SK-N-SH (cell line): ENCODE results near the gene CACFD1. TPM values are rescaled to one million over a fixed set of nuclear protein-coding genes. Genes with fewer than 3 reads are reported as not detected.

Source experiments
- CTCF ChIA-PET: fragments of 300-600, 350-600 bp; formaldehyde crosslinking; extraction: SDS; loops from one replicate; lab custom pipeline; 2021; lab: Yijun Ruan, JAX
- POLR2A ChIA-PET: fragments of 350-600 bp; sonication (Branson Sonifier 250); formaldehyde crosslinking; extraction: SDS; loops from one replicate; lab custom pipeline; 2020; ENCODE audit warnings: antibody characterized with exemption, inconsistent platforms; lab: Yijun Ruan, JAX
- DNase-seq: peaks from one replicate; pipeline ENCODE4 v3.0.0; 2012
- H2AFZ ChIP-seq: fragments of 200-600 bp; sonication (generic); 2 replicates; pipeline ENCODE4 v1.8.1; 2016; ENCODE audit warnings: antibody characterized with exemption, mild to moderate bottlenecking, low read depth
- H3F3A ChIP-seq: fragments of 200-600 bp; sonication (generic); replicated peaks from 2 replicates; pipeline ENCODE3; 2016; ENCODE audit warnings: antibody characterized with exemption, mild to moderate bottlenecking; ENCODE audit not compliant: insufficient read depth
- H3K27ac ChIP-seq, 2 experiments: fragments of 200-500 bp in 1 of 2; fragments of 200-600 bp in 1 of 2; sonication (Bioruptor generic) in 1 of 2; sonication (generic), shearing (Covaris generic) in 1 of 2; 2 replicates each; pipeline versions ENCODE4 v1.5.1 to v1.6.1; 2014 to 2016; ENCODE audit warnings: low read depth in 2 of 2, inconsistent platforms in 1 of 2, low read length in 1 of 2, mild to moderate bottlenecking in 1 of 2, mixed read lengths in 1 of 2
- H3K27me3 ChIP-seq: fragments of 200-600 bp; sonication (generic), shearing (Covaris generic); 2 replicates; pipeline ENCODE4 v1.6.1; 2016; ENCODE audit warnings: mixed run types; ENCODE audit not compliant: insufficient read depth
- H3K36me3 ChIP-seq, 2 experiments: fragments of 200-500 bp in 1 of 2; fragments of 200-600 bp in 1 of 2; sonication (Bioruptor generic) in 1 of 2; sonication (generic) in 1 of 2; replicated peaks in 1 of 2; 2 replicates each; pipeline versions ENCODE3 to v1.5.1; 2014 to 2016; ENCODE audit warnings: low read length in 1 of 2, mild to moderate bottlenecking in 1 of 2; ENCODE audit not compliant: insufficient read depth in 2 of 2, control insufficient read depth in 1 of 2
- H3K4me1 ChIP-seq, 2 experiments: fragments of 200-500 bp in 1 of 2; fragments of 200-600 bp in 1 of 2; sonication (Bioruptor generic) in 1 of 2; sonication (generic), shearing (Covaris generic) in 1 of 2; 2 replicates each; pipeline versions ENCODE4 v1.5.1 to v1.6.1; 2014 to 2016; ENCODE audit warnings: low read depth in 1 of 2, low read length in 1 of 2, mixed run types in 1 of 2; ENCODE audit not compliant: insufficient read depth in 2 of 2, control insufficient read depth in 1 of 2
- H3K4me2 ChIP-seq: fragments of 200-600 bp; sonication (generic), shearing (Covaris generic); 2 replicates; pipeline ENCODE4 v1.6.1; 2017; ENCODE audit warnings: mixed run types
- H3K4me3 ChIP-seq, 2 experiments: fragments of 200-500 bp in 1 of 2; fragments of 200-600 bp in 1 of 2; sonication (Bioruptor generic) in 1 of 2; sonication (generic), shearing (Covaris generic) in 1 of 2; 2 replicates each; pipeline versions ENCODE4 v1.5.1 to v1.8.1; 2014 to 2016; ENCODE audit warnings: low read depth in 2 of 2, inconsistent platforms in 1 of 2, low read length in 1 of 2, mild to moderate bottlenecking in 1 of 2, mixed read lengths in 1 of 2, moderate library complexity in 1 of 2
- H3K79me2 ChIP-seq: fragments of 200-600 bp; sonication (generic); 2 replicates; pipeline ENCODE4 v1.8.1; 2017; ENCODE audit warnings: mild to moderate bottlenecking; ENCODE audit not compliant: insufficient read depth
- H3K9ac ChIP-seq: fragments of 200-600 bp; sonication (generic); 2 replicates; pipeline ENCODE4 v1.6.1; 2017; ENCODE audit warnings: mixed run types
- H3K9me2 ChIP-seq: fragments of 200-600 bp; sonication (generic); 2 replicates; pipeline ENCODE4 v1.6.1; 2017; ENCODE audit warnings: mixed run types
- H3K9me3 ChIP-seq: fragments of 200-600 bp; sonication (generic); 2 replicates; pipeline ENCODE4 v1.6.1; 2017; ENCODE audit warnings: mixed run types, mild to moderate bottlenecking, moderate library complexity
- H4K20me1 ChIP-seq: fragments of 200-600 bp; sonication (generic); 2 replicates; pipeline ENCODE4 v1.6.1; 2017; ENCODE audit warnings: mild to moderate bottlenecking, mixed run types; ENCODE audit not compliant: insufficient read depth
- CHD2 ChIP-seq: fragments of 150-350 bp; IDR thresholded peaks from 2 replicates; pipeline ENCODE4 v1.6.1; 2018; ENCODE audit warnings: low read length; ENCODE audit not compliant: partially characterized antibody
- CTCF ChIP-seq: fragments of 200-600 bp; sonication (generic); IDR thresholded peaks from 2 replicates; pipeline ENCODE4 v1.6.1; 2017; ENCODE audit warnings: antibody characterized with exemption, mild to moderate bottlenecking, moderate library complexity
- FOXM1 ChIP-seq: IDR thresholded peaks from 2 replicates; pipeline ENCODE4 v1.4.0; 2012; ENCODE audit warnings: low read depth, mild to moderate bottlenecking
- JUND ChIP-seq: IDR thresholded peaks from 2 replicates; pipeline ENCODE4 v1.4.0; 2012
- MAX ChIP-seq: IDR thresholded peaks from 2 replicates; pipeline ENCODE4 v1.4.0; 2012; ENCODE audit warnings: low read depth
- MXI1 ChIP-seq: IDR thresholded peaks from 2 replicates; pipeline ENCODE4 v1.6.1; 2012; ENCODE audit warnings: mild to moderate bottlenecking, low read depth, low read length, improper control_type of control experiment
- NFIC ChIP-seq: IDR thresholded peaks from 2 replicates; pipeline ENCODE4 v1.4.0; 2012; ENCODE audit warnings: borderline replicate concordance
- PBX3 ChIP-seq: IDR thresholded peaks from 2 replicates; pipeline ENCODE4; 2012
- POLR2AphosphoS5 ChIP-seq: IDR thresholded peaks from 2 replicates; pipeline ENCODE4 v1.6.1; 2012; ENCODE audit warnings: low read depth, low read length
- RXRA ChIP-seq: IDR thresholded peaks from 2 replicates; pipeline ENCODE4 v1.4.0; 2012; ENCODE audit warnings: low read depth, mild to moderate bottlenecking, borderline replicate concordance
- SMC3 ChIP-seq: IDR thresholded peaks from 2 replicates; pipeline ENCODE4 v1.6.1; 2012; ENCODE audit warnings: low read depth, low read length, improper control_type of control experiment
- TAF1 ChIP-seq: IDR thresholded peaks from 2 replicates; pipeline ENCODE4 v1.6.1; 2012; ENCODE audit warnings: low read depth, mild to moderate bottlenecking, low read length, moderate library complexity, borderline replicate concordance
- ZBTB33 ChIP-seq: IDR thresholded peaks from 2 replicates; pipeline ENCODE4 v1.4.0; 2012; ENCODE audit warnings: low read depth, borderline replicate concordance
- WGBS: methylation state at CpG from one replicate; pipeline ENCODE4 v1.1.6; 2017; ENCODE audit warnings: low lambda C conversion rate; 5-methylcytosine and 5-hydroxymethylcytosine counted together
- polyA plus RNA-seq, 3 experiments: library from polyadenylated mRNA; depleted of rRNA; stranded (reverse); fragments of >200 nt; gene quantifications; 2 replicates each; pipeline ENCODE4 v1.2.3, GENCODE V29; 2012

CACFD1 gene
- polyA plus RNA-seq, 1 of the 3 experiments (the other 2 are of a cell fraction) = 16.8 TPM

- 88% methylated on average over 25 of the region's 49 CpGs for WGBS
- Histone ChIP-seq H2AFZ (no peak overlapping the region), H3K9ac (no peak overlapping the region), H3K9me3 (no peaks in the 10 kb centered on the region), H3K36me3 (no peaks in the 10 kb centered on the region), H3K79me2 (no peaks in the 10 kb centered on the region), H3K9me2 (no peaks in the 10 kb centered on the region), H3K4me2 (no peak overlapping the region), H3K27ac (no peak overlapping the region), H3F3A (no peaks in the 10 kb centered on the region), H4K20me1 (no peaks in the 10 kb centered on the region), H3K4me1 (no peaks in the 10 kb centered on the region), H3K4me3 (no peak overlapping the region), H3K27me3 (no peaks in the 10 kb centered on the region)
- POLR2A ChIA-PET = no interaction called here
- CTCF ChIA-PET = interaction anchor here (0.7 to 0.9 kb wide), 2 partner anchors 24 to 30 kb away, joined by 3 read pairs; partner anchors contain the start of gene CACFD1
- DNase-seq = peak; percentile 75
- TF ChIP-seq CTCF (peak; percentile 20; the same call in 1 of the 2 replicates), MXI1 (no peak)
These were observed 30.1 kb upstream of the CACFD1 start for GRCh38 chr9:133429641-133430161.

GRCh38 chr9:133430244-133430643 lies 29.5 kb upstream of the CACFD1 start:
- Histone ChIP-seq H3K4me1 (no peaks in the 10 kb centered on the region), H2AFZ (no peak overlapping the region), H3K27me3 (no peaks in the 10 kb centered on the region), H3K79me2 (no peaks in the 10 kb centered on the region), H3K4me2 (no peak overlapping the region), H3K36me3 (no peaks in the 10 kb centered on the region), H3K9me3 (no peaks in the 10 kb centered on the region), H3K27ac (no peak overlapping the region), H3K9me2 (no peaks in the 10 kb centered on the region), H3K4me3 (no peak overlapping the region), H3F3A (no peaks in the 10 kb centered on the region), H3K9ac (no peak overlapping the region), H4K20me1 (no peaks in the 10 kb centered on the region)
- ChIA-PET POLR2A (no interaction called here), CTCF (interaction anchor here (0.7 to 1.3 kb wide), 3 partner anchors 19 to 29 kb away, joined by 3 read pairs; partner anchors contain the start of gene CACFD1)
- WGBS = 93% methylated on average over 1 of the region's 1 CpG
- DNase-seq = no peak
- no peak for TF ChIP-seq CTCF
- TF ChIP-seq RXRA = no peak
- no peak for TF ChIP-seq MAX
- no peak for TF ChIP-seq ZBTB33
- TF ChIP-seq POLR2AphosphoS5 = no peak
- TF ChIP-seq JUND = no peak
- no peak for TF ChIP-seq TAF1
- TF ChIP-seq FOXM1 = no peak
- no peak for TF ChIP-seq NFIC
- TF ChIP-seq SMC3 = no peak
- no peak for TF ChIP-seq PBX3
- no peak for TF ChIP-seq CHD2
